Stimulated activated CD4-positive, alpha-beta T cell treated with anti-CD3 and anti-CD28 coated beads, Interleukin-2, amount 100 ng/mL, for 24 hours (primary cell): ENCODE data around the gene TFPI.
A peak's percentile ranks its signal among the peaks of the same experiment; 100 is the strongest.

Source experiments
- DNase-seq, 2 donors: peaks; one replicate each; pipeline ENCODE4 v3.0.0-alpha.2; 2020

TFPI gene

GRCh38 chr2:187502467-187502866 lies 51.8 kb downstream of the TFPI start:
- no peak for DNase-seq

GRCh38 chr2:187500585-187501359 lies 53.5 kb downstream of the TFPI start:
- DNase-seq = no peak

GRCh38 chr2:187499941-187500532 lies 54.2 kb downstream of the TFPI start:
- DNase-seq = peak; percentile 25 to 53

- DNase-seq = no peak
These were observed 56.3 kb downstream of the TFPI start for GRCh38 chr2:187497858-187498463.

GRCh38 chr2:187497140-187497539 lies 57.1 kb downstream of the TFPI start:
- DNase-seq = no peak

GRCh38 chr2:187495324-187495723 lies 58.9 kb downstream of the TFPI start:
- DNase-seq = no peak

GRCh38 chr2:187493877-187494568 lies 60.2 kb downstream of the TFPI start:
- DNase-seq = no peak

- DNase-seq = no peak
These were observed 61.1 kb downstream of the TFPI start for GRCh38 chr2:187493180-187493579.

GRCh38 chr2:187486241-187486640 lies 68.0 kb downstream of the TFPI start:
- no peak for DNase-seq

- no peak for DNase-seq
These were observed 68.7 kb downstream of the TFPI start for GRCh38 chr2:187485523-187485922.

GRCh38 chr2:187483537-187483936 lies 70.7 kb downstream of the TFPI start:
- DNase-seq = no peak

- DNase-seq = no peak
These were observed 71.4 kb downstream of the TFPI start for GRCh38 chr2:187482796-187483195.

- no peak for DNase-seq
These were observed 72.7 kb downstream of the TFPI start for GRCh38 chr2:187481543-187481942.

GRCh38 chr2:187478719-187479118 lies 75.5 kb downstream of the TFPI start:
- DNase-seq = no peak

GRCh38 chr2:187477051-187477450 lies 77.2 kb downstream of the TFPI start:
- no peak for DNase-seq

- DNase-seq = no peak
These were observed 78.6 kb downstream of the TFPI start for GRCh38 chr2:187475499-187476248.

GRCh38 chr2:187470698-187471097 lies 83.5 kb downstream of the TFPI start:
- DNase-seq = no peak

GRCh38 chr2:187469538-187469937 lies 84.7 kb downstream of the TFPI start:
- DNase-seq = no peak

GRCh38 chr2:187468262-187468661 lies 86.0 kb downstream of the TFPI start:
- DNase-seq = no peak

- DNase-seq = no peak
These were observed 88.0 kb downstream of the TFPI start for GRCh38 chr2:187466129-187466792.

GRCh38 chr2:187462839-187463238 lies 91.4 kb downstream of the TFPI start:
- DNase-seq = no peak
